Skeletal muscle cell (primary cell): ENCODE results near the gene SALL2.
"Not testable (repeated sequence)": the region's sequence is repeated elsewhere in the genome, so short reads cannot be mapped to it uniquely, and the experiment has no call there.

Experiments
- DNase-seq: peaks from one replicate; pipeline ENCODE4 v3.0.0-alpha.2; 2010; ENCODE audit warnings: low read depth
- H3K4me3 ChIP-seq: 2 replicates; pipeline ENCODE4 v1.5.1; 2011; ENCODE audit warnings: low read depth, mild to moderate bottlenecking, control low read depth, low read length, moderate library complexity

SALL2 gene

DNA sequence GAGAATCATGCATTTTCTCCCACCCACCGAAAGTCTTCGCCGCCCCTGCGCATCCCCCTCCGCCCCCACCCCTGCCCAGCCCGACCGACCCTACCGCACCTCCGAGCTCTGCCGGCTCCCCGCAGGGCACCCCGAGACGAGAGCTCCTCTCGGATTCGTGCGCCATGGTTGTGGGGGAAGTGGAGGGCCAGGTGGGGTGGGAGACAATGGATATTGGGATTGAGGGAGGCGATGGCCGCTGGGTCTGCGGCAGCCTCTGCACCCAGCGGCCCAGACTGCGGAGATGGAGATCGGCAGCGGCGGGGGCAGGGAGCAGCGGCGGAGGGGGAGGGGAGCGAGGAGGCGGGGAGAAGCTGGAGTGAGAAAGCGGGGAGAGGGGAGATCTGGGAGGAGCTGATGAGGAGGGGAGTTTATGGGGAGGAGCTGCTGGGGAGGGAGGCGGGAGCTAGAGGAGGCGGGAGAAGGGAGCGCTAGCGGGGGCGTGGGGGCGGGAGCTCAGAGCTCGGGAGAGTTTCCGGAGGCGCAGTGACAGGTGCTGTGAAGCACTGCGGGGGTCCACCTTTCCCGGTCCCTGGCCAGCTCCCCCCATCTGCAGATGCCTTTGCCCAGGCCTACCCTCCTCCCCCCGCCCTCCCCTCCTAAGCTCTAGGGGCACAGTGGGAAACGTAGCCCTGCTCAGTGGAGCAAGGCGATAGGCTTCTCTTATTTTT lies at the start of gene SALL2:
Gene SALL2 (minus strand): TSS at position 385 of the 710 bp plus-strand sequence. CDS start 219 bp downstream, at position 166.
- no peak for DNase-seq
- peak within 1 kb of the TSS; percentile 74 for H3K4me3 ChIP-seq

DNA sequence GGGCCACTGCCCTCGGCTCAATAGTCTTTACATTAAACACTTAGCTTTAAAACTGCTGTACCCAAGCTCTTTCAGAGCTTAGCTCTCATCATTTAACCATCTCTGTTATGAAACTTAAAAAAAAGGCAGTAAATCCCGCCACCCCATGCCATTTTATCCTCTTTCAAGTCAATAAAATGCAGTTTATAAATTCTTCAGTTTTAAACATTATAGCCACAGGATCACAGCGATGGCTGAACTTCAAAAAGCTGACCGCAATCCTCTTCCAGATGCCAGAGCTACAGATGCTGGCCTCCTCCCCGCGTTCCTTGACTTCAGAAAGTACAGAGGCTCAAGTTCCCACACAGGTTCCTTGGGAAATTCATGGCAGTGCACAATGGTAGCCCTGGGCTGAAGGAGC lies 49.5 kb upstream of the SALL2 start:
- DNase-seq, result no peak
- H3K4me3 ChIP-seq, result no peak overlapping the region

DNA sequence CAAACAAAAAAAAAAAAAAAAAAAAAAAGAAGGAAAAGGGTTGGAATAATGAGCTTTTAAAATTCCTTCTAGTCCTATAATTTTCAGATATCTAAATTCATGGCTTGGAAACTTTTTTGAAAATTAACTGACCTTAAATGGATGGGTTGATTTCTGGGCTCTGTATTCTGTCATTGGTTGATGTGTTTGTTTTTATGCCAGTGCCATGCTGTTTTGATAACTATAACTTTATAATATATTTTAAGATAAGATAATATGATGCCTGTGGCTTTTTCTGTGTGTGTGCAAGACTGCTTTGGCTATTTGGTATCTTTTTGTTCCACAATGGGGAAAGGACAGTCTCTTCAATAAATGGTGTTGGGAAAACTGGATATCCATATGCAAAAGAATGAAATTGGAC lies 46.5 kb upstream of the SALL2 start:
- DNase-seq, result no peak
- H3K4me3 ChIP-seq, result no peak overlapping the region

DNA sequence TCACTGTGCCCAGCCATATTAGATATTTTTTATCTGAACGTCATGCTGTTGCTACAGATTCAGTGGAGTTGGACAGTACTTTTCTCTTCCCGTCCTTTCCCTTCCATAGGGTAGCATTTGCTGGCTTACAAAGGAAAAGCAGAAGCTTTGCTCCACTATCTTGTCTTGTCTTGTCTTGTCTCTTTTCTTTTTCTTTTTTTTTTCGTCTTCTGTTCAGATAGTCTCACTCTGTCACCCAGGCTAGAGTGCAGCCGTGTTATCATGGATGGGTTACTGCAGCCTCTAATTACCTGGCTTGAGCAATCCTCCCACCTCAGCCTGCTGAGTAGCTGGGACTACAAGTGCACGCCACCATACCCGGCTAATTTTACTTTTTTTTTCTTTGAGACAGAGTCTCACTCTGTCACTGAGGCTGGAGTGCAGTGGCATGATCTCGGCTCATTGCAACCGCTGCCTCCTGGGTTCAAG lies 32.6 kb upstream of the SALL2 start:
- no peak for DNase-seq
- no peak overlapping the region for H3K4me3 ChIP-seq

DNA sequence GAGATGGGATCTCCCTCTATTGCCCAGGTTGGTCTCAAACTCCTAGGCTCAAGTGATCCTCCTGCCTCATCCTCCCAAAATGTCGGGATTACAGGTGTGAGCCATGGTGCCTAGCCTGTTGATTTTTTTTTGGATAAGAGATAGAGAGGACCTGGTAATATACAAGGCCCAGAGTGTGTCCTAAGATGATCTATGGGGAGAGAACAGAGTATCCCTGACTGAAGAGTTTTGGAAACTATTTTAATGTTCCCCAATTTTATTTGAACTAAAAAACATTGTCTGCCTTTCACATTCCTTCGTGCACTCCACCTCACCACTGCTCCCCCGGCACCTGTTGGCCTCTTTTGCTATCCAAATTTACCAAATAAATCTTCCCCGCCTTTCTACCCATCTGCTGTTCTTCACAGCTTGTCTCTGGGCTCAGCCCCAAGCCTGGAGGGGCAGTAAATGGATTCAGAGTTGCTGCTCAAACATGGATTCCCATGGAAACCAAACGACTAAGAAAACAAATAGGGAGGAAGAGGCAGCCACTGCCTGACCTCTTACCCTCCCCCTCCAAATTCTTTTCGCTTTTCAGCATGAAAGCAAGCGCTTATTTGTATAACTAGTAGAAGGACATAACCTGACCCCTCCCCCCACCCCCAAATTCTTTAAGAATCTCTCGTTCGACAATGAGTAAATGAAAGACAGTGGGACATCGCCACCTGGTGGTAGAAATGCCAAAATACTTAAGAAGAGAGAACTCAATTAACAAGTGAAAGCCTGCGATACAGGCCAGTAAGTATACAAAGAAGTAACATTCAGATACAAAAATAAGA lies 31.1 kb upstream of the SALL2 start:
- H3K4me3 ChIP-seq, result peak overlapping the region; percentile 41
- DNase-seq, result peak; percentile 36

DNA sequence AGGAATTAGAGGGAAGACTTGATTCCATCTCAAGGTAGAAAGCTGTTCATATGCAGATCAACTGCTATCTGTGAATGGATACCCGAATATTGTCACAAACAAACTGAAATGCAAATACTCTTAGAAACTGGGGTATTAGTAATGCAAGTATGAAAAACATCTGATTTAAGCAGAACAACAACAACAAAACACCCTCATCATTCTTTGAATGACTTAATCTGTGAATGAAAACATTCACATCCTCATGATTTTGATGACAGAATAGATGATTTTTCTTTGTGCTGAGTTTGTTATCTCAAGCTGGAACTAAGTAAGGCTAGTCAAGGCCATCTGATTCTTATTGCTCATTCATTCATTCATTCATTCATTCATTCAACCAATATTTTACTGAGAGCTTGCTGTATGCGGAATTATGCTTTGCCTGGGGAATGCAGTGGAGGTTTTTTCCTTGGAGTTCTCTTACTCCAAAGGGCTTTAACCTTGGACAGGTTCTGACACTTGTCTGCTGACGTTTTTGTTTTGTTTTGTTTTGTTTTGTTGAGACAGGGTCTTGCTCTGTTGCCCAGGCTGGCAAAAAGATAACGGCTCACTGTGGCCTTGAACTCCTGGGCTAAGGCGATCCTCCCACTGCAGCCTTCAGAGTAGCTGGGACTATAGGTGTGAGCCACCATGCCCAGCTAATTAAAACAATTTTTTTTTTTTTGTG lies 30.4 kb upstream of the SALL2 start:
- no peak for DNase-seq
- H3K4me3 ChIP-seq, result no peak overlapping the region

DNA sequence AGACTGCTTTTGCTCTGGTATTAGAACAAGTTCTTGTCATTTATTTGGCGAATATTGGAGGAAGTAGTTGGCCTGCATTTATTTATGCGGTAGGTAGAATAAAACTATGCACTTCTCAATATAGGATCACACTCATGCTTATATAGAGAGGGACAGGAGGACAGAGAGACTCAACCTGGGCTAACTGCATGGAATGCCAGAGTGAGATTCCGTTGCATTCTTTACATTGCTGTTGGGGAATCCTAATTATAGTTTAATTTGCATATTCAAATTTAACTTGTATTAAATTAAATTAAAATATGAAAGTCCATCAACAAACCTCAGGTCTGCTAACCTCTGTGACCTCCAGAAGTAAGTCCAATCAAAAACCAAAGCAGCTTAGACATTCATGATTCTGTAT lies 27.1 kb upstream of the SALL2 start:
- DNase-seq, result no peak
- H3K4me3 ChIP-seq, result no peak overlapping the region

DNA sequence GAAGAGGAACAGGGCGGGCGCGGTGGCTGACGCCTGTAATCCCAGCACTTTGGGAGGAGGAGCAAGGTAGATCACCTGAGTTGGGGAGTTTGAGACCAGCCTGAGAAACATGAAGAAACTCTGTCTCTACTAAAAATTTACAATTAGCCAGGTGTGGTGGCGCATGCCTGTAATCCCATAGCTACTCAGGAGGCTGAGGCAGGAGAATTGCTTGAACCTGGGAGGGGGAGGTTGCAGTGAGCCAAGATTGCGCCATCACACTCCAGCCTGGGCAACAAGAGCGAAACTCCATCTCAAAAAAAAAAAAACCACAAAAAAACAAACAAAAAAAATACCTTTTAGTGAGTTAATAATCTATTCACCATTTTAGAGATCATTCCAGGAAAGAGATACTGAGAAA lies 18.4 kb upstream of the SALL2 start:
- not testable (repeated sequence) for DNase-seq, H3K4me3 ChIP-seq

DNA sequence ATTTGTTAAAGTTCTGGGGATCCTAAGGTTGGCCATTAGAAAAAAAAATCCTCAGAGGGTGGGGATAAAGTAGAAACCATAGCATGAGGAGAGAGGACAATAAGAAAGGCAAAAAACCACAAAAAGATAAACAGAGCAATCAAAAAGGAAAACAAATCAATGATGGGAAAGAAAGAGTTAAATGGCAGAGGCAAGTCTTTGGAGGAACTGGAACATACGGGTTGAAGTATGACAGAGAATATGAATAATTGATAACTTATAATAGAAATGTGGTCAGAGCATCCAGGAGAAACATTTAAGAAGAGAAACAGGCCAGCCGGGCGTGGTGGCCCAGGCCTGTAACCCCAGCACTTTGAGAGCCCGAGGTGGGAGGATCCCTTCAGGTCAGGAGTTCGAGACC lies 17.8 kb upstream of the SALL2 start:
- DNase-seq, result no peak
- no peak overlapping the region for H3K4me3 ChIP-seq

DNA sequence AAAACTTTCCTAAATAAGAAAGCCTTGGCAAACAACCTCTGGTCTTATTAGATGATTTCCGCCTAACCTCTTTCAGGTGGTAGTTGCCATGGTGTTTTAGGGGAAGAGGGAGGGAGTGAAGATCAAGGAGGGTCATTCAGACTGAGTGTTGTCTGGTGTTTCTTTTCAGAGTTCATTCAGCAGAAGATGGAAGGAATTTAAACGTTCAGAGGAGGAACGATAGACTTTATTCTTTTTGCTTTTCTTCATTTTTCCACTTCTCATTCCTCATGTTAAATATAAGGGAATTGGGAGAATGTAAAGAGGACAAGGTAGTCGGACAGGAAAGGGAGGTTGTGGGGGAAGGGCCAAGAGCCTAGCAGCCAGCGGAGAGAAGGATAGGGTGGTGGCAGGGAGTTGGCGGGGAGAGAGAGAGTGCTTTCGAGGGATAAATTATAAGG lies 17.4 kb upstream of the SALL2 start:
- DNase-seq, result no peak

DNA sequence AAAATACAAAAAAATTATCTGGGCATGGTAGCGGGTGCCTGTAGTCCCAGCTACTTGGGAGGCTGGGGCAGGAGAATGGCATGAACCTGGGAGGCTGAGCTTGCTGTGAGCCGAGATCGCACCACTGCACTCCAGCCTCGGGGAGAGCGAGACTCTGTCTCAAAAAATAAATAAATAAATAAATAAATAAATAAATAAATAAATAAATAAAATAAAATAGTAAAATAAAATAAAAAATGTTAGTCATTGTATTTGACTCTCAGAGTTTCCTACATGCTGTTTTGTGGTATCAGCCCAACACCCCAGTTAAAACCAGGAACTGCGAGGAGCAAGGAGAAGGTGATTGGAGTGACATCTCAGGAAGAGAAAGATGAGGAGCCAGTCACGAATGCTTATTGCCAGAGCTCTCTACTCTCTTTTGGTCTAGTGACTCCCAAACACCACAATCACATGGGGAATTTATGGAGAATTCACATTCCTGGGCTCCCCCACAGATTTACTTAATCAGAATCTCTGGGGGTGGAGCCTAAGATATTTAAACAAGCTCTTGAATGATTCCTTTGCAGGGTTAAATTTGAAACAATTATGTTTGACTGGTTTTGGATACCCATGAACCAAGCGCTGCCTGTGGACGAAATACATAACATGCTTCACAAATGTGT lies 15.4 kb upstream of the SALL2 start:
- no peak overlapping the region for H3K4me3 ChIP-seq
- DNase-seq, result no peak

More for the DNA sequence above, 17.4 kb upstream of the SALL2 start:
- no peak overlapping the region for H3K4me3 ChIP-seq

DNA sequence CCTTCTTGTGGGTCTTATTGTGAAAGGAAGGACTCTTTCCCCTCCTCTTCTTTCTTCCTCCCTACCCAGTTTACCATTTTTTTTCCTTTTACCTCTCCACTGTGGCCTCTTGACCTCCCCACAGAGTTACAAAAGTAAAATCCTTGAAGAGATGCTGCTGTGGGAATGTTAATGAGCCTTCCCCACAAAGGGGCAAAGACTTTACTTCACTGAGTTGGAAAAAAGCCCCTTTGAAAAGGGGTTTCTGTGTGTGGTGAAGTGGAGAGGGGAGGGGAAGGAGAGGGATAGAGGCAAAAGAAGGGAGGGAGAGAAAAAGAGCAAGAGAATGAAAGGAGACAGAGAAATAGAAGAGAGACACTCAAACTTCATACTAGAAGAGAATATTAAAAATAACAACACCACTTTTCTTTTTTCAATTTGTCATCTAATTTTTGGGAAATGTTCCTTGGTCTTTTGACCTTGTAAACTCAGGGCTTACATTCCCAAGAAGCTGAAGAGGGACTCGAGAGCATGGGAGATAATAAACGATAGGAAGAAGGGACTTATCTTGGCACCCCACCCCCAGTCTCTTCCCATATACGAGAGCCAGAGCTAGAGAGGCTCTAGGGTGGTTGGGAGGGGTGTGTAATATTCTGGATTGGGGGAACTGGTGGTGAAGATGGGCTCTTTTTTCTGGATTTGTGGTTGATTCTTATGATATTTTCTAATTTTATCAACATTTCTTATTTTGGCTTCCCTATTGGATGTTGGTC lies 13.2 kb upstream of the SALL2 start:
- no peak overlapping the region for H3K4me3 ChIP-seq
- no peak for DNase-seq

DNA sequence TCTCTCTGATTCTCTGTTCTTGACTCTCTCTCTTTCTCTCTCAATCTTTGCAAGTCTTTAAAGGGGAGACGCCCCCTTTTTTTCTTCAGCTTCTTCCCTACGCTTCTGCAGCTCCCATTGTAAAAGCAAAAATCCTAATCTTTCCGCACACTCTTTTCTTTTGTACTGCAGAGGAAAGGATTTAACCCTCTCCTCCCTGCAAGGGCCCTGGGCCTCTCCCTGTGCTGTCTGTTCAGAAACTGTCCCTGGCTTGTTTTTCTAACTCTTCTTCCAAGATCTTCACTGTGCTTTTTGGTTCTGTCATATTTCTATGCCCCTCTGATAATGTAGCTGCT lies 10.9 kb upstream of the SALL2 start:
- no peak for DNase-seq
- no peak overlapping the region for H3K4me3 ChIP-seq

DNA sequence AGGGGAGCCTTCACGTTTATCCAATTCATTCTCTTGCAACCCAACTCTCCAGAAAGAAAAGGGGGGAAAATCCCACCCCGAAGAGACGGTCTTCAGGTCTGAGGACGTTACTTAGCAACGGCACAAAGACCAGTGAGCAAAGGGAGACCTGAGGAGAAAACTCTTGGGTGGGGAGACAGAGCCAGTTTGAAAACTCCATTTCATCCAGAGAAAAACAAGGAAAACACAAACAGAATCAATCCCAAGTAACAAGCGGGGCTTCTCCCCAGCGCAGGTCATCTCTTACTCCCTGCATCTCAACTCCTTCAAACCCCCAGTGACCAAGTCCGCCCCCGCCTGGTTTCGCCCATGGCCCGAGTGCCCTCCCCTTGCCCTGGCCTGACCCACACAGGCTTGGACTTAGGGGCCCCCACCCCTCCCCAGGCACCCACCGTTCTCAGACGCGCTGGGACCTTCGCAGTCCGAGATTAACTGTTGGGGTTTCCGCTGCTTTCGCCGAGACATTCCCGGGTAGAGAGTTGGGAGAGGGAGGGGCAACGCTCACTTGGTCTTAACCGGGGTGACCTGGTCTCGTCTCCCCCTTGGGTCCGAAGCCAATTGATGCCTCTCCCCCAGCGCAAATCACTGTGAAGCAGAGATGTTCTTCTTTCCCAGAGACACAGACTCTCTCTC lies 10.4 kb upstream of the SALL2 start:
- DNase-seq, result no peak
- peak overlapping the region; percentile 4 for H3K4me3 ChIP-seq

DNA sequence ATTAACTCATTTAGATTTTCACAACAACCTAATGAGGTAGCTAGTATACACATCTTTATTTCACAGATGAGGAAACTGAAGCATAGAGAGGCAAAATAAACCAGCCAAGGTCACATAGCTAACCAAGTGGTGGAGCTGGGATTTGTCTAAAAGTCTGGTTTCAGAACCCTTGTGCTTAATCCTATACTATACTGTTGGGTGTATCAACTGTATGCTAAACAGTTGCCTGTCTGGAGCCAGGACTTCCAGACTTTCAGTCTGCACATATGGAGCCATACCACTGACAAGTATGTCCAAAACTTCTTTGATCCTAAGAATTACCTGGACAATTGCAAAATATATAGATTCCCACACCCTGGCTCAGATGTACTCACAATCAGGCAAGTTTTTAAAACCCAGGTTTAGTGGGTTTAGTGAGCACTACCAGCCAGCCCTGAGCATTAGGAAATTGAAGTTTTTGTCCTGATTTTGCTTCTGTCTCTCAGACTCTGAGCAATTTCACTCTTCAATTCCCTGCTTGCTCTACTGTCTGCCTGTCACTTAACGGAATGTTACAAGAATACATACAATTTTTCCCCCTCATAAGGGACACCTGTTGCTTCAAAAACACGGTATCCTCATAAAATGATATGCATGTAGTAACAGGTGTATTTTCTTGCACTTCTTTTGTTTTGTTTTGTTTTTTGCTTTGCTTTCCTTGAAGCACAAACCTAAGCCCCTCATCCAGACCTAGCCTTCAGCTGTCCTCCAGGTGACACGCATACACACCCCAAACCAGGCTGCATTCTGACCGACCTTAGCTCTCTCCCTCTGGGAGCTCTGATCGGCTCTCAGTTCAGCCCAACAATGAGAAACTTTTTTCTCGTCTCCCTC lies 9.6 kb upstream of the SALL2 start:
- no peak overlapping the region for H3K4me3 ChIP-seq
- DNase-seq, result no peak

DNA sequence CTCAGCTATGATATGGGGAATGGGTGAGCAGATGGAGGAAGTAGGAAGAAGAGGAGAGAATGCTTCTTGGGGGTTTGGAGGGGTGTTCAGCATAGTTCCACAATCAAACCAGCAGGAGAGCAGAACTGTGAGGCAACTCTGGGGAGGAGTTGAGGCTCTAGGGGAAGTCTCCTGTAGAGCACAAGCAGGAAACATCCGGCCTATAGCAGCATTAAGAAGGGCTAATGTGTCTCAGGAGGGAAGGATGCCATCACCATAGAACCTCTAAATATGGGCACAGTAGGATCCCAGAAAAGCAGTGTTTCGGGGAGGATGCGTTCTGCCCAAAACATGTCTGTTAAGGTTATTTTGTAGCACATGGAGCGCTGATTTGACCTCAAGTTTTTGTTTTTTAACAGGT lies 8.4 kb upstream of the SALL2 start:
- DNase-seq, result no peak
- no peak overlapping the region for H3K4me3 ChIP-seq

DNA sequence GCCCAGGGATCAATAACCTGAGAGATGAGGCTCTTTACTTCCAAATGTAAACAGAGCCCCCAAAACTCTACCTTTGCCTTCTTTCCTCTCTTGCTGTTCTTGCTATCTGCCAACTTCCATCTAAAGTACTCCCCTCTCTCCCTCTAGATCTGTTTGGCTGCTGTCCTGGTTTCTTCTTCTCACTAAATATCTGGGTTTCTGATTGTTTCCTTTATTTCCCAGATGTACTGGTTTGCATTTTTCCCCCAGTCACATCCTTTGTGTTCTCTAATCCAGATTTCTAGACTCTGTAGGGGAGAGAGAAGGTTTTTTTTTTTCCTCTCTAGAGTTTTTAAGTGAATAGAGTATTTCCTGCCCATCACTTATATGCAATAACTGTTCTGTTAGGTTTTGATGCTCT lies 7.1 kb upstream of the SALL2 start:
- H3K4me3 ChIP-seq, result no peak overlapping the region

DNA sequence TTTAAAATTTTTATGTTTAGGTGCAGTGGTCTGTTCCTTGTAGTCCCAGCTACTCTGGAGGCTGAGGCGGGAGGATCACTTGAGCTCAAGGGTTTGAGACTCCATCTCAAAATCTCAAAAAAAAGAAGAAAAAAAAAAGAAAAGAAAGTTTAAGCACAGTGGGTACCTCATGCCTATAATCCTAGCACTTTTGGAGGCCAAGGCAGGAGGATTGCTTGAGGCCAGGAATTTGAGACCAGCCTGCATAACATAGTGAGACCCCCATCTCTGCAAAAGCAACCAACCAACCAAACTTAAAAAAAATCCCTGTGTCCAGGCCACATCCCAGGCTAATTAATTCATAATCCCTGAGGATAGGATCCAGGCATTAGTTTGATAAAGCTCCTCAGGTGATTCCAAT lies 3.4 kb upstream of the SALL2 start:
- DNase-seq, result no peak
- no peak overlapping the region for H3K4me3 ChIP-seq

More for the DNA sequence above, 7.1 kb upstream of the SALL2 start:
- DNase-seq, result no peak
